SK-N-SH treated with all-trans-retinoic acid at 6 μM for 48 hours (cell line): Measurements from ENCODE around the gene ADAMTSL3.

Experiments used
- ESRRG ChIP-seq: fragments of 250-450 bp; sonication (Bioruptor Pico); IDR thresholded peaks from 2 replicates; pipeline ENCODE4 v1.6.1; 2021; ENCODE audit warnings: mild to moderate bottlenecking
- OSR1 ChIP-seq: fragments of 250-450 bp; sonication (Bioruptor Pico); IDR thresholded peaks from 2 replicates; pipeline ENCODE4 v1.8.0; 2022; ENCODE audit warnings: moderate library complexity, mild to moderate bottlenecking, inconsistent platforms

DNA sequence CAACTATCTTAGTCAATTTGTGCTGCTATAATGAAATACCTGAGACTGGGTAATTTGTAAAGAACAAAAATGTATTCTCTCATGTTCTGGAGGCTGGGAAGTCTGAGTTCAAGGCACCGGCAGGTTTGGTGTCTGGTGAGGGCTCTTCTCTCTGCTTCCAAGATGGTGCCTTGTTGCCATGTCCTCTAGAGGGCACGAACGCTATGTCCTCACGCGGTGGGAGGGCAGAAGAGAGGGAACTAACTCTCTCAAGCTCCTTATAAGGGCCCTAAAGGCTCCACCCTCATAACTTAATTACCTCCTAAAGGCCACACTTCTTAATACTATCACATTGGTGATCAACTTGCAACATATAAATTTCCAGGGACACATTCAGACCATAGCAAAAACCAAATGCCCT, 108.4 kb downstream of the ADAMTSL3 start:
- no peak for TF ChIP-seq OSR1 (CRISPR knock-in tag)
- no peak for TF ChIP-seq ESRRG (CRISPR knock-in tag)
